Activated CD4-positive, alpha-beta memory T cell treated with anti-CD3 and anti-CD28 coated beads for 36 hours (primary cell): ENCODE measurements around the gene SERPING1. TPM values are rescaled to one million over a fixed set of nuclear protein-coding genes. Genes with fewer than 3 reads are reported as not detected.

ENCODE experiments used
- CTCF ChIA-PET: fragments of 350-600 bp; sonication (Branson Sonifier 250); formaldehyde crosslinking; loops from one replicate; lab custom pipeline; 2021; ENCODE audit warnings: antibody characterized with exemption, inconsistent platforms; lab: Charles Lee
- POLR2A ChIA-PET: fragments of 350-600 bp; sonication (Branson Sonifier 250); formaldehyde crosslinking; loops from one replicate; lab custom pipeline; 2021; ENCODE audit warnings: antibody characterized with exemption; lab: Charles Lee
- DNase-seq: peaks from one replicate; pipeline ENCODE4 v3.0.0-alpha.2; 2020
- H3K27ac Mint-ChIP-seq: one replicate; pipeline ENCODE4 v1.8.0; 2021; ENCODE audit warnings: mixed read lengths
- H3K27me3 Mint-ChIP-seq: one replicate; pipeline ENCODE4 v1.8.0; 2021; ENCODE audit warnings: mixed read lengths
- H3K36me3 Mint-ChIP-seq: one replicate; pipeline ENCODE4 v1.8.0; 2021; ENCODE audit warnings: mixed read lengths
- H3K4me1 Mint-ChIP-seq: one replicate; pipeline ENCODE4 v1.8.0; 2021; ENCODE audit warnings: low read depth, mixed read lengths
- H3K4me3 Mint-ChIP-seq: one replicate; pipeline ENCODE4 v1.8.0; 2021; ENCODE audit warnings: mild to moderate bottlenecking, mixed read lengths
- H3K9me3 Mint-ChIP-seq: one replicate; pipeline ENCODE4 v1.8.0; 2021; ENCODE audit warnings: mixed read lengths
- intact Hi-C: fragments of 100-400 bp; cut with micrococcal nuclease; formaldehyde crosslinking; loops from one replicate; pipeline ENCODE4 v1.15.1; 2023
- total RNA-seq, 2 experiments: library from RNA; stranded (reverse); gene quantifications; one replicate each; pipeline ENCODE4 v1.2.3, GENCODE V29; 2021

Gene SERPING1
- total RNA-seq, 2 experiments from 2014 or later, result 0.43 TPM; not detected in 1

DNA sequence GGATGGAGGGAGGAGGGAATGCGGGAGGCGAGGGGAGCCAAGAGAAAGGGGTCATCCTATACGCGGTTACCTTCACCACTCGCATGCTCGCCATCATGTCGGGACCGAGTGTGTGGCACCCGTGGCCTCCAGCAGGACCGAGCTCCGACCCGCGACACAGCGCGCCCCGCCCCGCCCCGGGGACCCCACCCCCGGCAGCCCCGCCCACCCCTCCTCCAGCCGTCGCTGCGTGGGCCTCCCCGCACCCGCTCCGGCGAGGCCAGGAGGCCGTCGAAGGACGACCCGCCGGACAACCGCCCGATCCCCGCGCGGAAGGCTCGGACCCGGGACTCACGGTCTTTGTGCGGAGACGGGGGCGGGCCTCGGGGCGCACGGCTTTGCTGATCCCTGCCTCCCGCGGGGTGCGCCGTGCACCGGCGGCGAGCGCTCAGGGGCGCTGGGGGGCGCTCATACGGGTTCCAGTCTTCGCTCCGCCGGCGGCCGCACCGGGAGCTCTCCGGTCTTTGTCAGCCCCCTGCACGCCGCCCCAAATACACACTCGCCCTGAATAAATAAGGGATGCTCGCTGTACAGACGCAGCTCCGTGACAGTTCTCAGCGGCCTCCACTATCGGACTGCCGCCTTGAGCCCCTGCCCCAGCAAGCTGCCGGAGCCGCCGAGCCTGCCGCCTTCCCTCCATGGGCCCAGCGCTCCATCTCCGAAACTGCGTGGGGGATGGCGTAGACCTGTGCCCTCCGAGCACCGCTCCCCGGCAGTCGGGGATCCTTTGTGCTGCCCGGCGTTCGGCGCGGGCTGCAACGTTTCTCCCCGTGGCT is 29.8 kb upstream of the SERPING1 start, which contains the start of gene UBE2L6:
UBE2L6 (minus strand) TSS at position 158 of the 815 bp plus-strand sequence; CDS start at position 97, 61 bp downstream.
- DNase-seq, result peak; percentile 70
- intact Hi-C loops, result loop anchor here (1.0 to 5.0 kb wide), 6 partner anchors 74 to 955 kb away; partner anchors contain the start of genes P2RX3 and SSRP1
- Mint-ChIP-seq H3K36me3 (peaks cover 19% of the 10 kb centered on the region), H3K27me3 (no peaks in the 10 kb centered on the region), H3K4me3 (peak within 1 kb of the TSS; percentile 92), H3K27ac (peak within 1 kb of the TSS; percentile 98), H3K9me3 (no peaks in the 10 kb centered on the region), H3K4me1 (peaks cover 31% of the 10 kb centered on the region)
- CTCF ChIA-PET, result interaction anchor here (0.6 to 5.9 kb wide), 29 partner anchors 20 to 243 kb away, joined by 3 to 104 read pairs (median 4); partner anchors contain the start of genes RTN4RL2, SLC43A1, TNKS1BP1 and YPEL4
- POLR2A ChIA-PET, result interaction anchor here (0.5 to 1.2 kb wide), 5 partner anchors 71 to 181 kb away, joined by 3 to 4 read pairs (median 3); no protein-coding TSS in a partner anchor

GRCh38 chr11:57568330-57568766 is 29.1 kb upstream of the SERPING1 start:
- H3K4me3 Mint-ChIP-seq, result peak overlapping the region; percentile 92
- POLR2A ChIA-PET, result interaction anchor here (0.9 to 1.2 kb wide), 5 partner anchors 71 to 144 kb away, joined by 3 to 4 read pairs (median 3); no protein-coding TSS in a partner anchor
- CTCF ChIA-PET, result interaction anchor here (0.5 to 5.9 kb wide), 27 partner anchors 21 to 244 kb away, joined by 3 to 104 read pairs (median 5); partner anchors contain the start of genes RTN4RL2, SLC43A1, TNKS1BP1 and YPEL4
- H3K9me3 Mint-ChIP-seq, result no peaks in the 10 kb centered on the region
- H3K36me3 Mint-ChIP-seq, result peaks cover 18% of the 10 kb centered on the region
- no peaks in the 10 kb centered on the region for H3K27me3 Mint-ChIP-seq
- peak overlapping the region; percentile 89 for H3K27ac Mint-ChIP-seq
- peaks cover 28% of the 10 kb centered on the region for H3K4me1 Mint-ChIP-seq
- intact Hi-C loops, result loop anchor here (1.0 to 5.0 kb wide), 6 partner anchors 73 to 954 kb away; partner anchors contain the start of genes P2RX3 and SSRP1
- DNase-seq, result peak; percentile 94

GRCh38 chr11:57571606-57572005 is 25.9 kb upstream of the SERPING1 start:
- ChIA-PET CTCF (interaction anchor here (1.0 to 5.9 kb wide), 5 partner anchors 45 to 229 kb away, joined by 3 to 104 read pairs (median 5); no protein-coding TSS in a partner anchor), POLR2A (no interaction called here)
- H3K4me3 Mint-ChIP-seq, result no peak overlapping the region
- peaks cover 8% of the 10 kb centered on the region for H3K36me3 Mint-ChIP-seq
- H3K4me1 Mint-ChIP-seq, result peaks cover 7% of the 10 kb centered on the region
- intact Hi-C loops, result no loop called here
- DNase-seq, result no peak
- no peaks in the 10 kb centered on the region for H3K9me3 Mint-ChIP-seq
- H3K27me3 Mint-ChIP-seq, result peaks cover 2% of the 10 kb centered on the region
- H3K27ac Mint-ChIP-seq, result no peak overlapping the region

GRCh38 chr11:57574061-57574460 is 23.4 kb upstream of the SERPING1 start:
- Mint-ChIP-seq H3K9me3 (no peaks in the 10 kb centered on the region), H3K4me1 (peaks cover under 1% of the 10 kb centered on the region), H3K27me3 (peaks cover 3% of the 10 kb centered on the region), H3K4me3 (no peak overlapping the region), H3K36me3 (no peaks in the 10 kb centered on the region), H3K27ac (no peak overlapping the region)
- intact Hi-C loops, result no loop called here
- ChIA-PET CTCF (interaction anchor here (0.9 kb wide), 1 partner anchor 227 kb away, joined by 3 read pairs; no protein-coding TSS in a partner anchor), POLR2A (no interaction called here)
- no peak for DNase-seq

GRCh38 chr11:57584341-57584740 is 13.1 kb upstream of the SERPING1 start:
- Mint-ChIP-seq H3K4me1 (no peaks in the 10 kb centered on the region), H3K27ac (no peak overlapping the region), H3K9me3 (no peaks in the 10 kb centered on the region), H3K4me3 (no peak overlapping the region), H3K27me3 (peaks cover 2% of the 10 kb centered on the region), H3K36me3 (no peaks in the 10 kb centered on the region)
- DNase-seq, result no peak
- ChIA-PET CTCF (no interaction called here), POLR2A (no interaction called here)
- intact Hi-C loops, result no loop called here

GRCh38 chr11:57585301-57585700 is 12.2 kb upstream of the SERPING1 start:
- DNase-seq, result no peak
- Mint-ChIP-seq H3K9me3 (no peaks in the 10 kb centered on the region), H3K4me3 (no peak overlapping the region), H3K27me3 (peaks cover 2% of the 10 kb centered on the region), H3K27ac (no peak overlapping the region), H3K36me3 (no peaks in the 10 kb centered on the region), H3K4me1 (no peaks in the 10 kb centered on the region)
- ChIA-PET CTCF (no interaction called here), POLR2A (no interaction called here)
- intact Hi-C loops, result no loop called here

- POLR2A ChIA-PET, result no interaction called here
- DNase-seq, result no peak
- Mint-ChIP-seq H3K4me1 (no peaks in the 10 kb centered on the region), H3K27me3 (peaks cover 5% of the 10 kb centered on the region), H3K9me3 (no peaks in the 10 kb centered on the region), H3K36me3 (no peaks in the 10 kb centered on the region), H3K4me3 (no peak overlapping the region), H3K27ac (no peak overlapping the region)
- intact Hi-C loops, result no loop called here
- CTCF ChIA-PET, result no interaction called here
Observed at GRCh38 chr11:57586711-57587245, 10.7 kb upstream of the SERPING1 start.

GRCh38 chr11:57588046-57588710 is 9.3 kb upstream of the SERPING1 start:
- H3K36me3 Mint-ChIP-seq, result no peaks in the 10 kb centered on the region
- no peak overlapping the region for H3K4me3 Mint-ChIP-seq
- DNase-seq, result no peak
- ChIA-PET POLR2A (no interaction called here), CTCF (no interaction called here)
- H3K4me1 Mint-ChIP-seq, result no peaks in the 10 kb centered on the region
- H3K9me3 Mint-ChIP-seq, result no peaks in the 10 kb centered on the region
- intact Hi-C loops, result no loop called here
- H3K27ac Mint-ChIP-seq, result no peak overlapping the region
- peaks cover 4% of the 10 kb centered on the region for H3K27me3 Mint-ChIP-seq

DNA sequence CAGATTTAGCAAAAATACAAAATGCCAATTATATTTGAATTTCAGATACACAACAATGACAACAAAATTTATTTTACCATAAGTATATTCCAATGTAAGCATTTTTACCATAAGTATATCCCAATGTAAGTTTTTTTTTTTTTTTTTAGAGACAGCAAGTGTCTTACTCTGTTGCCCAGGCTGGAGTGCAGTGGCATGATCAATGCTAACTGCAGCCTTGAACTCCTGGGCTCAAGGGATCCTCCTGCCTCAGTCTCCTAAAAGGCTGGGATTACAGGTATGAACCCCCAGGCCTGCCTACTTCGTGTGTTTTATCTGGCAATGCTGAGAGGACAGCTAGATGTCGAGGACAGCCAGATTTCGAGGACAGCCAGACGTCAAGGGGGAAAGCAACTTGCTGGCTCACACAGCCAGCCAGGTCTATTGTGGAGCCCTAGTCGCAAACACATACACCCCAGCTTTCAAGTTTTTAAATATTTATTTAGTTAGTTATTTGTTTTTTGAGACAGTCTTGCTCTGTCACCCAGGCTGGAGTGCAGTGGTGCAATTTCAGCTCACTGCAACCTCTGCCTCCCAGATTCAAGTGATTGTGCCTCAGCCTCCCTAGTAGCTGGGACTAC is 1.1 kb upstream of the SERPING1 start:
- POLR2A ChIA-PET, result no interaction called here
- Mint-ChIP-seq H3K4me1 (no peaks in the 10 kb centered on the region), H3K27ac (no peak overlapping the region), H3K36me3 (no peaks in the 10 kb centered on the region), H3K4me3 (no peak overlapping the region), H3K9me3 (no peaks in the 10 kb centered on the region), H3K27me3 (peaks cover 35% of the 10 kb centered on the region)
- CTCF ChIA-PET, result interaction anchor here (2.1 kb wide), 1 partner anchor 48 kb away, joined by 6 read pairs; no protein-coding TSS in a partner anchor
- DNase-seq, result no peak
- intact Hi-C loops, result no loop called here

- H3K9me3 Mint-ChIP-seq, result no peaks in the 10 kb centered on the region
- peaks cover 37% of the 10 kb centered on the region for H3K27me3 Mint-ChIP-seq
- H3K4me3 Mint-ChIP-seq, result no peak overlapping the region
- no peaks in the 10 kb centered on the region for H3K4me1 Mint-ChIP-seq
- intact Hi-C loops, result no loop called here
- ChIA-PET CTCF (interaction anchor here (2.1 kb wide), 1 partner anchor 46 kb away, joined by 6 read pairs; no protein-coding TSS in a partner anchor), POLR2A (no interaction called here)
- no peaks in the 10 kb centered on the region for H3K36me3 Mint-ChIP-seq
- no peak overlapping the region for H3K27ac Mint-ChIP-seq
- no peak for DNase-seq
Observed at GRCh38 chr11:57597916-57598830, 688 bp downstream of the SERPING1 start.
